CD14-positive monocyte (primary cell): Measurements from ENCODE around the gene FOLR3. TPM values are rescaled to one million over a fixed set of nuclear protein-coding genes. Genes with fewer than 3 reads are reported as not detected.
A peak's percentile ranks its signal among the peaks of the same experiment; 100 is the strongest.

ENCODE experiments used
- DNase-seq, 3 donors: peaks; one replicate each; pipeline ENCODE4 v3.0.0-alpha.2; 2011 to 2022
- H2AFZ ChIP-seq: 2 replicates; pipeline ENCODE4 v1.6.0; 2012; ENCODE audit warnings: mild to moderate bottlenecking, low read depth, low read length, inconsistent platforms; ENCODE audit not compliant: insufficient read depth, poor library complexity, severe bottlenecking
- H3K27ac ChIP-seq, 2 donors: 1 replicate in 1 of 2; 2 replicates in 1 of 2; pipeline ENCODE4 v1.5.1; 2012 to 2013; ENCODE audit warnings: low read length in 2 of 2, control low read depth in 1 of 2, inconsistent platforms in 1 of 2, low read depth in 1 of 2, mild to moderate bottlenecking in 1 of 2
- H3K27me3 ChIP-seq, 2 donors: one replicate each; pipeline versions ENCODE4 v1.6.0 to v1.6.1; 2011 to 2013; ENCODE audit warnings: low read length in 2 of 2; ENCODE audit not compliant: control insufficient read depth in 2 of 2, insufficient read depth in 2 of 2
- H3K36me3 ChIP-seq, 2 donors: replicated peaks in 1 of 2; 1 replicate in 1 of 2; 2 replicates in 1 of 2; pipeline versions ENCODE4 v1.5.1 to v1.6.1; 2012 to 2013; ENCODE audit warnings: low read length in 2 of 2, control low read depth in 1 of 2, inconsistent platforms in 1 of 2, mild to moderate bottlenecking in 1 of 2; ENCODE audit not compliant: insufficient read depth in 2 of 2, control insufficient read depth in 1 of 2
- H3K4me1 ChIP-seq, 2 donors: 1 replicate in 1 of 2; 2 replicates in 1 of 2; pipeline versions ENCODE4 v1.5.1 to v1.6.1; 2012 to 2013; ENCODE audit warnings: low read length in 2 of 2, control low read depth in 1 of 2, inconsistent platforms in 1 of 2, mild to moderate bottlenecking in 1 of 2, moderate library complexity in 1 of 2; ENCODE audit not compliant: insufficient read depth in 2 of 2, control insufficient read depth in 1 of 2
- H3K4me2 ChIP-seq: replicated peaks from 2 replicates; pipeline ENCODE3; 2012; ENCODE audit warnings: low read length, moderate library complexity, mild to moderate bottlenecking; ENCODE audit not compliant: poor library complexity, severe bottlenecking; ENCODE audit errors: extremely low read depth
- H3K4me3 ChIP-seq, 3 experiments: fragments of 200-600 bp in 1 of 3; sonication (generic) in 1 of 3; replicated peaks in 1 of 3; 1 replicate in 2 of 3; 2 replicates in 1 of 3; pipeline ENCODE4 v1.5.1; 2011 to 2013; ENCODE audit warnings: low read length in 3 of 3, mild to moderate bottlenecking in 3 of 3, control low read depth in 2 of 3, low read depth in 2 of 3, inconsistent platforms in 1 of 3, moderate library complexity in 1 of 3
- H3K79me2 ChIP-seq: 2 replicates; pipeline ENCODE4 v1.6.0; 2012; ENCODE audit warnings: mild to moderate bottlenecking, control low read depth, inconsistent platforms, low read length, moderate library complexity; ENCODE audit not compliant: insufficient read depth
- H3K9ac ChIP-seq: 2 replicates; pipeline ENCODE4 v1.6.0; 2017; ENCODE audit warnings: low read length, mild to moderate bottlenecking; ENCODE audit not compliant: insufficient read depth, poor library complexity, severe bottlenecking
- H3K9me3 ChIP-seq, 2 donors: replicated peaks in 1 of 2; 1 replicate in 1 of 2; 2 replicates in 1 of 2; pipeline versions ENCODE4 v1.5.1 to v1.6.1; 2012 to 2013; ENCODE audit warnings: low read length in 2 of 2, control low read depth in 1 of 2; ENCODE audit not compliant: control insufficient read depth in 1 of 2, insufficient read depth in 1 of 2
- H4K20me1 ChIP-seq: 2 replicates; pipeline ENCODE4 v1.6.0; 2012; ENCODE audit warnings: mild to moderate bottlenecking, low read length, control low read depth, moderate library complexity; ENCODE audit not compliant: insufficient read depth
- H3K27ac Mint-ChIP-seq, 7 donors: one replicate each; pipeline ENCODE4 v1.8.0; 2020; ENCODE audit warnings: mild to moderate bottlenecking in 7 of 7, mixed read lengths in 7 of 7, moderate library complexity in 6 of 7, inconsistent platforms in 2 of 7
- H3K27me3 Mint-ChIP-seq, 3 donors: one replicate each; pipeline ENCODE4 v1.8.0; 2021 to 2022; ENCODE audit warnings: low read depth in 3 of 3, mild to moderate bottlenecking in 3 of 3, mixed read lengths in 3 of 3, moderate library complexity in 3 of 3, inconsistent platforms in 1 of 3
- H3K36me3 Mint-ChIP-seq, 2 donors: one replicate each; pipeline ENCODE4 v1.8.0; 2020; ENCODE audit warnings: mixed read lengths in 2 of 2, inconsistent platforms in 1 of 2, mild to moderate bottlenecking in 1 of 2
- H3K4me1 Mint-ChIP-seq: one replicate; pipeline ENCODE4 v1.8.0; 2020; ENCODE audit warnings: mild to moderate bottlenecking, mixed read lengths
- H3K4me3 Mint-ChIP-seq, 2 donors: one replicate each; pipeline ENCODE4 v1.8.0; 2020; ENCODE audit warnings: mild to moderate bottlenecking in 2 of 2, mixed read lengths in 2 of 2, moderate library complexity in 1 of 2
- H3K9me3 Mint-ChIP-seq, 7 donors: one replicate each; pipeline ENCODE4 v1.8.0; 2020 to 2022; ENCODE audit warnings: mixed read lengths in 7 of 7, mild to moderate bottlenecking in 6 of 7, moderate library complexity in 6 of 7, inconsistent platforms in 2 of 7
- CTCF ChIP-seq: fragments of 200-600 bp; IDR thresholded peaks from one replicate; pipeline ENCODE4 v1.8.0; 2022; ENCODE audit warnings: antibody characterized with exemption, mild to moderate bottlenecking
- WGBS: methylation state at CpG from one replicate; pipeline ENCODE4 v1.1.5; 2013; ENCODE audit warnings: missing lambda C conversion rate; ENCODE audit not compliant: insufficient coverage; 5-methylcytosine and 5-hydroxymethylcytosine counted together
- intact Hi-C, 2 donors: fragments of 100-400 bp; cut with micrococcal nuclease; formaldehyde crosslinking; loops; one replicate each; pipeline versions ENCODE4 v1.15.0 to v1.15.1; 2023
- polyA plus RNA-seq, 3 donors: library from polyadenylated mRNA; depleted of rRNA in 1 of 3; unstranded in 2 of 3; stranded (reverse) in 1 of 3; fragments of 300-500 nt in 2 of 3; fragments of >200 nt in 1 of 3; fragmentation: Illumina TruSeq in 2 of 3; gene quantifications; 1 replicate in 2 of 3; 2 replicates in 1 of 3; pipeline ENCODE4 v1.2.3, GENCODE V29; 2012 to 2021

The FOLR3 gene
- polyA plus RNA-seq, 3 donors = 22.3 to 330 (median 74.0) TPM

DNA sequence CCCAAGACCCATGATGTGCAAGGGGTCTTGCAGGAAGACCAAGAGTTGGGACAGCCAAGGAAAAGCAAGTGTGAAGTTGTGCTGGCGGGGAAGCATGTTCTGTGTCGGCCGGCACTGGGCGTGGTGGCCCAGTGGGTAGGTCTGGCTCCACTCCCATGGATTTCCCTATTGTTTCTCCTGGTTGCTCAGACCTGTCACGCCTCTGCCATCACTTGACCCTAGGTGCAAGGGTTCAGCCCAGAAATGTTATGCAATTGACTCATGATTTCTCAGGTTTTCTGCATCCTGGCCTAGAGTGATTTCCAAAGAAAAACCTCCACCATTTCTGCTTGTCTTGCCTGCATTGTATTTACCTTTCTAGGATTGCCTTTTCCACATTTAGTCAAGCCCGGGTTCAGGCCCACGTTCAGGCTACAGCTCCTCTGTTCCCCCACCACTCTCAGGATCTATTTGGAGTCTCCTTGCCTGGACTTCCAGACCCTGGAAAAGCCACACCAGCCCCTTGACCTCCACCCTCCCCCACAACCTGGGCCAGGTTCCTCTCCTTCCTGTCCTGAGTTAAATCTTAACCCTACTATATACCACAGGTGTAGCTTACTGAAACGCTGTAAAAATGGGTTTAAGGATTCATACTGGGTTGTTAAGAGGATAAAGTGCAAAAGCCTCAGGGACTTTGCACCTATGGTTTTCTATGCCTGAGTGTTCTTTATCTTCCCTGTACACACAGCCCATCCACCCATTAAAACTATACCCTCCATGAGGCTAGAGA, 39.0 kb downstream of the FOLR3 start:
- no peak for TF ChIP-seq CTCF
- 98% methylated on average over 7 of the region's 8 CpGs for WGBS
- peaks cover 0 to 2% (median 0%) of the 10 kb centered on the region in 7 donors for H3K9me3 Mint-ChIP-seq
- no peaks in the 10 kb centered on the region for H3K36me3 Mint-ChIP-seq
- H3K27ac Mint-ChIP-seq = peak overlapping the region in 1 of 7 donors; percentile 16
- Histone ChIP-seq H2AFZ (no peak overlapping the region), H4K20me1 (no peaks in the 10 kb centered on the region), H3K9ac (no peak overlapping the region), H3K36me3 (no peaks in the 10 kb centered on the region), H3K4me2 (no peak overlapping the region), H3K79me2 (no peaks in the 10 kb centered on the region), H3K4me3 (no peak overlapping the region), H3K27me3 (no peaks in the 10 kb centered on the region), H3K27ac (no peak overlapping the region), H3K4me1 (peaks cover 5 to 10% of the 10 kb centered on the region in 2 donors), H3K9me3 (no peaks in the 10 kb centered on the region)
- intact Hi-C loops = no loop called here
- no peak overlapping the region for H3K4me3 Mint-ChIP-seq
- DNase-seq = no peak
- peaks cover 12% of the 10 kb centered on the region for H3K4me1 Mint-ChIP-seq
- H3K27me3 Mint-ChIP-seq = peaks cover 2 to 7% (median 3%) of the 10 kb centered on the region in 3 donors

GRCh38 chr11:72177656-72178055, 42.1 kb downstream of the FOLR3 start:
- DNase-seq = no peak
- intact Hi-C loops = no loop called here
- Mint-ChIP-seq H3K36me3 (no peaks in the 10 kb centered on the region), H3K9me3 (peaks cover 0 to 2% (median 0%) of the 10 kb centered on the region in 7 donors), H3K4me3 (no peak overlapping the region), H3K27me3 (peaks cover 2 to 6% (median 5%) of the 10 kb centered on the region in 3 donors), H3K4me1 (peaks cover 5% of the 10 kb centered on the region), H3K27ac (no peak overlapping the region)
- 100% methylated on average over 1 of the region's 6 CpGs for WGBS
- no peak for TF ChIP-seq CTCF
- Histone ChIP-seq H3K4me3 (no peak overlapping the region), H3K27ac (no peak overlapping the region), H3K4me2 (no peak overlapping the region), H3K79me2 (no peaks in the 10 kb centered on the region), H3K36me3 (no peaks in the 10 kb centered on the region), H2AFZ (no peak overlapping the region), H4K20me1 (no peaks in the 10 kb centered on the region), H3K27me3 (peaks cover 0 to 2% of the 10 kb centered on the region in 2 donors), H3K9ac (no peak overlapping the region), H3K9me3 (no peaks in the 10 kb centered on the region), H3K4me1 (peaks cover 2 to 10% of the 10 kb centered on the region in 2 donors)
